BE2C (cell line): Measurements from ENCODE around the gene MYBPHL.

ENCODE experiments used
- DNase-seq: peaks from one replicate; pipeline ENCODE4 v3.0.0-alpha.2; 2020
- H3K27me3 ChIP-seq: fragments of 250-450 bp; sonication (Bioruptor Pico); 2 replicates; pipeline ENCODE4 v1.5.1; 2020; ENCODE audit warnings: mild to moderate bottlenecking
- H3K36me3 ChIP-seq: fragments of 250-450 bp; sonication (Bioruptor Pico); 2 replicates; pipeline ENCODE4 v1.5.1; 2020; ENCODE audit warnings: mild to moderate bottlenecking
- H3K4me1 ChIP-seq: fragments of 250-450 bp; sonication (Bioruptor Pico); 2 replicates; pipeline ENCODE4 v1.5.1; 2020
- H3K4me3 ChIP-seq: 2 replicates; pipeline ENCODE4 v1.5.1; 2011; ENCODE audit warnings: low read depth, low read length
- H3K9me3 ChIP-seq: fragments of 250-450 bp; sonication (Bioruptor Pico); 2 replicates; pipeline ENCODE4 v1.5.1; 2020
- CTCF ChIP-seq: IDR thresholded peaks from 2 replicates; pipeline ENCODE4 v1.5.1; 2012; ENCODE audit warnings: mild to moderate bottlenecking, low read depth, low read length

MYBPHL gene

GRCh38 chr1:109256085-109256484 lies 50.7 kb downstream of the MYBPHL start:
- no peak for DNase-seq
- no peak for TF ChIP-seq CTCF
- H3K27me3 ChIP-seq, result no peaks in the 10 kb centered on the region
- peaks cover 8% of the 10 kb centered on the region for H3K36me3 ChIP-seq
- no peak overlapping the region for H3K4me3 ChIP-seq
- peaks cover 31% of the 10 kb centered on the region for H3K4me1 ChIP-seq
- H3K9me3 ChIP-seq, result no peaks in the 10 kb centered on the region

GRCh38 chr1:109255678-109256077 lies 51.1 kb downstream of the MYBPHL start:
- peak; percentile 5 for DNase-seq
- peaks cover 31% of the 10 kb centered on the region for H3K4me1 ChIP-seq
- no peaks in the 10 kb centered on the region for H3K9me3 ChIP-seq
- H3K27me3 ChIP-seq, result no peaks in the 10 kb centered on the region
- TF ChIP-seq CTCF, result no peak
- peaks cover 8% of the 10 kb centered on the region for H3K36me3 ChIP-seq
- no peak overlapping the region for H3K4me3 ChIP-seq

GRCh38 chr1:109255097-109255651 lies 51.6 kb downstream of the MYBPHL start:
- peaks cover 28% of the 10 kb centered on the region for H3K4me1 ChIP-seq
- H3K36me3 ChIP-seq, result peaks cover 8% of the 10 kb centered on the region
- DNase-seq, result peak; percentile 17
- no peaks in the 10 kb centered on the region for H3K27me3 ChIP-seq
- H3K9me3 ChIP-seq, result no peaks in the 10 kb centered on the region
- H3K4me3 ChIP-seq, result no peak overlapping the region
- no peak for TF ChIP-seq CTCF

- no peak for TF ChIP-seq CTCF
- H3K4me3 ChIP-seq, result peak overlapping the region; percentile 46
- H3K9me3 ChIP-seq, result no peaks in the 10 kb centered on the region
- H3K4me1 ChIP-seq, result peaks cover 26% of the 10 kb centered on the region
- peak; percentile 15 for DNase-seq
- H3K36me3 ChIP-seq, result peaks cover 8% of the 10 kb centered on the region
- H3K27me3 ChIP-seq, result no peaks in the 10 kb centered on the region
Observed at GRCh38 chr1:109254621-109255096, 52.2 kb downstream of the MYBPHL start.

- Histone ChIP-seq H3K36me3 (peaks cover 6% of the 10 kb centered on the region), H3K27me3 (no peaks in the 10 kb centered on the region), H3K4me3 (peak overlapping the region; percentile 46), H3K4me1 (peaks cover 28% of the 10 kb centered on the region), H3K9me3 (no peaks in the 10 kb centered on the region)
- TF ChIP-seq CTCF, result peak; percentile 13; the same call in 1 of the 2 replicates
- DNase-seq, result peak; percentile 64
Observed at GRCh38 chr1:109253803-109254620, 52.8 kb downstream of the MYBPHL start.
